BLaER1 treated with 17β-estradiol and CSF1 and Interleukin-3, amounts not matched to agents 10 nM and 100 nM (cell line): ENCODE measurements around the gene PBXIP1.

Experiments
- H3K27ac ChIP-seq, 11 experiments: shearing (Covaris generic); formaldehyde crosslinking; 2 replicates each; pipeline ENCODE4 v1.8.1; 2022
- H3K27me3 ChIP-seq, 11 experiments: shearing (Covaris generic); formaldehyde crosslinking; 2 replicates each; pipeline ENCODE4 v1.8.1; 2022
- H3K36me3 ChIP-seq, 11 experiments: shearing (Covaris generic); formaldehyde crosslinking; 2 replicates each; pipeline ENCODE4 v1.8.1; 2022
- H3K4me1 ChIP-seq, 10 experiments: shearing (Covaris generic); formaldehyde crosslinking; 2 replicates each; pipeline ENCODE4 v1.8.1; 2022
- H3K4me2 ChIP-seq, 11 experiments: shearing (Covaris generic); formaldehyde crosslinking; 2 replicates each; pipeline ENCODE4 v1.8.1; 2022
- H3K4me3 ChIP-seq, 10 experiments: shearing (Covaris generic); formaldehyde crosslinking; 2 replicates each; pipeline ENCODE4 v1.8.1; 2022
- H3K9ac ChIP-seq, 11 experiments: shearing (Covaris generic); formaldehyde crosslinking; 2 replicates each; pipeline ENCODE4 v1.8.1; 2022
- H3K9me3 ChIP-seq, 11 experiments: shearing (Covaris generic); formaldehyde crosslinking; replicated peaks in 1 of 11; 2 replicates each; pipeline ENCODE4 v1.8.1; 2022
- H4K20me1 ChIP-seq, 11 experiments: shearing (Covaris generic); formaldehyde crosslinking; 2 replicates each; pipeline ENCODE4 v1.8.1; 2022
- Cebpa-rat ChIP-seq, 11 experiments: shearing (Covaris generic); IDR thresholded peaks; 2 replicates each; pipeline ENCODE4 v1.8.1; 2022

The PBXIP1 gene

GRCh38 chr1:154943649-154944400, 12.1 kb downstream of the PBXIP1 start:
- Histone ChIP-seq H3K36me3 (peaks cover 26 to 39% (median 37%) of the 10 kb centered on the region in 11 experiments), H3K9ac (peak overlapping the region; percentile 61 to 78 (median 73); a peak in 21 of 22 replicates), H3K27me3 (no peaks in the 10 kb centered on the region), H4K20me1 (peaks cover 0 to 21% (median 0%) of the 10 kb centered on the region in 11 experiments; a peak in 6 of 22 replicates), H3K9me3 (no peaks in the 10 kb centered on the region), H3K4me3 (no peak overlapping the region), H3K4me1 (peaks cover 79 to 98% (median 96%) of the 10 kb centered on the region in 10 experiments), H3K4me2 (peak overlapping the region; percentile 83 to 97 (median 88)), H3K27ac (peak overlapping the region; percentile 34 to 89 (median 86))
- TF ChIP-seq Cebpa-rat (IDR thresholded peaks at IDR 0.05), result no peak

- H4K20me1 ChIP-seq, result peaks cover 0 to 9% (median 0%) of the 10 kb centered on the region in 11 experiments; a peak in 3 of 22 replicates
- H3K9ac ChIP-seq, result peak overlapping the region; percentile 51 to 78 (median 73); a peak in 18 of 22 replicates
- peak overlapping the region; percentile 83 to 97 (median 88) for H3K4me2 ChIP-seq
- peak overlapping the region; percentile 34 to 89 (median 86); a peak in 21 of 22 replicates for H3K27ac ChIP-seq
- no peak for TF ChIP-seq Cebpa-rat (IDR thresholded peaks at IDR 0.05)
- H3K36me3 ChIP-seq, result peaks cover 8 to 19% (median 17%) of the 10 kb centered on the region in 11 experiments; a peak in 19 of 22 replicates
- no peaks in the 10 kb centered on the region for H3K9me3 ChIP-seq
- H3K4me1 ChIP-seq, result peaks cover 86 to 92% (median 90%) of the 10 kb centered on the region in 10 experiments
- H3K4me3 ChIP-seq, result peak overlapping the region in 2 of 10 experiments; percentile 27 to 53; a peak in 3 of 20 replicates
- no peaks in the 10 kb centered on the region for H3K27me3 ChIP-seq
These were observed 14.4 kb downstream of the PBXIP1 start for GRCh38 chr1:154941333-154942013.

- Histone ChIP-seq H3K27me3 (no peaks in the 10 kb centered on the region), H3K36me3 (peaks cover 3 to 12% (median 9%) of the 10 kb centered on the region in 11 experiments; a peak in 17 of 22 replicates), H3K27ac (peak overlapping the region in 9 of 11 experiments; percentile 83 to 89 (median 87); a peak in 17 of 22 replicates), H4K20me1 (peaks cover 0 to 1% (median 0%) of the 10 kb centered on the region in 11 experiments; a peak in 2 of 22 replicates), H3K4me2 (peak overlapping the region; percentile 83 to 97 (median 88)), H3K9ac (peak overlapping the region in 8 of 11 experiments; percentile 1 to 78 (median 71); a peak in 12 of 22 replicates), H3K4me3 (peak overlapping the region in 1 of 10 experiments; percentile 27; a peak in 2 of 20 replicates), H3K4me1 (peaks cover 85 to 92% (median 89%) of the 10 kb centered on the region in 10 experiments), H3K9me3 (no peaks in the 10 kb centered on the region)
- TF ChIP-seq Cebpa-rat (IDR thresholded peaks at IDR 0.05), result peak in 3 of 11 experiments; percentile 37 to 84 (median 61); a peak in 5 of 22 replicates
These were observed 15.2 kb downstream of the PBXIP1 start for GRCh38 chr1:154940651-154941194.

- Histone ChIP-seq H4K20me1 (no peaks in the 10 kb centered on the region), H3K9ac (peak overlapping the region in 4 of 11 experiments; percentile 69 to 78 (median 74); a peak in 6 of 22 replicates), H3K4me2 (peak overlapping the region; percentile 83 to 97 (median 88)), H3K27ac (peak overlapping the region in 8 of 11 experiments; percentile 83 to 89 (median 86); a peak in 13 of 22 replicates), H3K36me3 (peaks cover 0 to 7% (median 4%) of the 10 kb centered on the region in 11 experiments; a peak in 14 of 22 replicates), H3K27me3 (no peaks in the 10 kb centered on the region), H3K9me3 (no peaks in the 10 kb centered on the region), H3K4me3 (no peak overlapping the region; a peak in 1 of 20 replicates), H3K4me1 (peaks cover 85 to 92% (median 89%) of the 10 kb centered on the region in 10 experiments)
- TF ChIP-seq Cebpa-rat (IDR thresholded peaks at IDR 0.05), result no peak
These were observed 15.7 kb downstream of the PBXIP1 start for GRCh38 chr1:154940213-154940560.

GRCh38 chr1:154938604-154939399, 17.1 kb downstream of the PBXIP1 start:
- H3K4me3 ChIP-seq, result no peak overlapping the region
- H3K4me1 ChIP-seq, result peaks cover 72 to 81% (median 77%) of the 10 kb centered on the region in 10 experiments
- H3K9ac ChIP-seq, result peak overlapping the region in 7 of 11 experiments; percentile 92 to 100 (median 96); a peak in 8 of 22 replicates

GRCh38 chr1:154937988-154938386, 17.9 kb downstream of the PBXIP1 start:
- H3K9me3 ChIP-seq, result no peaks in the 10 kb centered on the region
- H3K4me3 ChIP-seq, result peak overlapping the region; percentile 64 to 76 (median 70); a peak in 19 of 20 replicates
- no peaks in the 10 kb centered on the region for H3K27me3 ChIP-seq
- H3K4me2 ChIP-seq, result peak overlapping the region; percentile 86 to 98 (median 93)
- H3K36me3 ChIP-seq, result no peaks in the 10 kb centered on the region
- H4K20me1 ChIP-seq, result no peaks in the 10 kb centered on the region
- H3K27ac ChIP-seq, result peak overlapping the region; percentile 96 to 100 (median 99)
- TF ChIP-seq Cebpa-rat (IDR thresholded peaks at IDR 0.05), result no peak
- H3K4me1 ChIP-seq, result peaks cover 64 to 73% (median 69%) of the 10 kb centered on the region in 10 experiments
- peak overlapping the region; percentile 92 to 100 (median 97) for H3K9ac ChIP-seq

More at GRCh38 chr1:154938604-154939399, 17.1 kb downstream of the PBXIP1 start:
- Histone ChIP-seq H4K20me1 (no peaks in the 10 kb centered on the region), H3K27ac (peak overlapping the region; percentile 96 to 100 (median 99); a peak in 14 of 22 replicates), H3K36me3 (no peaks in the 10 kb centered on the region), H3K27me3 (no peaks in the 10 kb centered on the region), H3K4me2 (peak overlapping the region; percentile 86 to 98 (median 93)), H3K9me3 (no peaks in the 10 kb centered on the region)
- no peak for TF ChIP-seq Cebpa-rat (IDR thresholded peaks at IDR 0.05)

- Histone ChIP-seq H3K9ac (peak overlapping the region; percentile 92 to 100 (median 97)), H3K36me3 (peaks cover 0 to 3% (median 0%) of the 10 kb centered on the region in 11 experiments; a peak in 4 of 22 replicates), H3K9me3 (no peaks in the 10 kb centered on the region), H3K27ac (peak overlapping the region; percentile 96 to 100 (median 99)), H4K20me1 (no peaks in the 10 kb centered on the region), H3K4me2 (peak overlapping the region; percentile 86 to 98 (median 93)), H3K4me3 (peak overlapping the region; percentile 64 to 76 (median 70)), H3K27me3 (no peaks in the 10 kb centered on the region), H3K4me1 (peaks cover 57 to 66% (median 62%) of the 10 kb centered on the region in 10 experiments)
- TF ChIP-seq Cebpa-rat (IDR thresholded peaks at IDR 0.05), result no peak
These were observed 18.6 kb downstream of the PBXIP1 start for GRCh38 chr1:154937085-154937987.
